Thyroid gland (tissue), 4 donors: ENCODE results near the gene ADAMTS17.

Experiments used
- CTCF ChIP-seq, 6 experiments: fragments of 200-600 bp in 3 of 6; fragments of 450-650 bp in 3 of 6; sonication (generic) in 3 of 6; IDR thresholded peaks; one replicate each; pipeline ENCODE4 v1.5.1; 2016 to 2019; ENCODE audit warnings: antibody characterized with exemption in 6 of 6, mild to moderate bottlenecking in 2 of 6, inconsistent platforms in 1 of 6, moderate library complexity in 1 of 6
- POLR2A ChIP-seq, 2 donors: fragments of 450-650 bp; IDR thresholded peaks; one replicate each; pipeline ENCODE4 v1.6.1; 2017; ENCODE audit warnings: antibody characterized with exemption in 2 of 2, mild to moderate bottlenecking in 2 of 2, moderate library complexity in 1 of 2

- TF ChIP-seq CTCF (IDR thresholded peaks at IDR 0.05) (no peak), POLR2A (IDR thresholded peaks at IDR 0.05) (no peak)
Observed at GRCh38 chr15:100252779-100253417, 88.9 kb downstream of the ADAMTS17 start.
